OCI-LY1 (cell line): Measurements from ENCODE around the gene VWA8.

ENCODE experiments used
- H2AFZ ChIP-seq: fragments of 200-600 bp; sonication (generic), shearing (Covaris generic); 2 replicates; pipeline ENCODE4 v1.6.0; 2014; ENCODE audit warnings: antibody characterized with exemption, mild to moderate bottlenecking, low read length
- H3F3A ChIP-seq: fragments of 200-600 bp; sonication (generic), shearing (Covaris generic); 2 replicates; pipeline ENCODE4 v1.6.0; 2014; ENCODE audit warnings: mild to moderate bottlenecking, antibody characterized with exemption, low read length, moderate library complexity; ENCODE audit not compliant: insufficient read depth
- H3K27ac ChIP-seq: fragments of 200-600 bp; sonication (generic); 2 replicates; pipeline ENCODE4 v1.5.1; 2014; ENCODE audit warnings: low read length, mixed run types, mild to moderate bottlenecking, low read depth; ENCODE audit not compliant: poor library complexity, severe bottlenecking
- H3K27me3 ChIP-seq: fragments of 200-600 bp; sonication (generic); 2 replicates; pipeline ENCODE4 v1.6.0; 2014; ENCODE audit warnings: antibody characterized with exemption, mild to moderate bottlenecking, low read length, moderate library complexity; ENCODE audit not compliant: insufficient read depth
- H3K36me3 ChIP-seq: fragments of 200-600 bp; sonication (generic); 2 replicates; pipeline ENCODE4 v1.6.1; 2014; ENCODE audit warnings: mild to moderate bottlenecking, antibody characterized with exemption, low read length, moderate library complexity, mixed read lengths; ENCODE audit not compliant: insufficient read depth
- H3K4me1 ChIP-seq: fragments of 200-600 bp; sonication (generic); 2 replicates; pipeline ENCODE4 v1.5.1; 2014; ENCODE audit warnings: mild to moderate bottlenecking, low read length, moderate library complexity; ENCODE audit not compliant: insufficient read depth, severe bottlenecking
- H3K4me2 ChIP-seq: fragments of 200-600 bp; sonication (generic), shearing (Covaris generic); 2 replicates; pipeline ENCODE4 v1.6.1; 2014; ENCODE audit warnings: low read length
- H3K4me3 ChIP-seq: fragments of 200-600 bp; sonication (generic); 2 replicates; pipeline ENCODE4 v1.5.1; 2014; ENCODE audit warnings: low read length, low read depth, mild to moderate bottlenecking, mixed read lengths; ENCODE audit not compliant: poor library complexity, severe bottlenecking
- H3K79me2 ChIP-seq: fragments of 200-600 bp; shearing (Covaris generic); 2 replicates; pipeline ENCODE4 v1.6.1; 2016; ENCODE audit warnings: mixed run types, low read length, mixed read lengths; ENCODE audit not compliant: insufficient read depth
- H3K9ac ChIP-seq: fragments of 200-600 bp; sonication (generic), shearing (Covaris generic); 2 replicates; pipeline ENCODE4 v1.6.1; 2014; ENCODE audit warnings: mild to moderate bottlenecking, low read length, mixed read lengths
- H3K9me2 ChIP-seq: fragments of 200-600 bp; sonication (generic), shearing (Covaris generic); 2 replicates; pipeline ENCODE4 v1.6.1; 2014; ENCODE audit warnings: low read depth, mild to moderate bottlenecking, low read length, mixed read lengths
- H3K9me3 ChIP-seq: fragments of 200-600 bp; shearing (Covaris generic); 2 replicates; pipeline ENCODE4 v1.6.1; 2014; ENCODE audit warnings: low read length, mixed read lengths
- H4K20me1 ChIP-seq: fragments of 200-600 bp; sonication (generic), shearing (Covaris generic); 2 replicates; pipeline ENCODE4 v1.6.0; 2016; ENCODE audit warnings: mild to moderate bottlenecking, low read length; ENCODE audit not compliant: insufficient read depth
- EZH2 ChIP-seq: fragments of 200-600 bp; sonication (generic), shearing (Covaris generic); IDR thresholded peaks from 2 replicates; pipeline ENCODE4 v1.8.0; 2017; ENCODE audit warnings: borderline replicate concordance, mixed run types, mild to moderate bottlenecking, antibody characterized with exemption, low read length, moderate library complexity, mixed read lengths
- TF ChIP-seq, protein P1 (sequence below): fragments of 200-600 bp; sonication (generic), shearing (Covaris generic); IDR thresholded peaks from 2 replicates; pipeline ENCODE4 v1.5.1; 2017; ENCODE audit warnings: mild to moderate bottlenecking, antibody characterized with exemption, low read length, moderate library complexity, mixed read lengths

The VWA8 gene

DNA sequence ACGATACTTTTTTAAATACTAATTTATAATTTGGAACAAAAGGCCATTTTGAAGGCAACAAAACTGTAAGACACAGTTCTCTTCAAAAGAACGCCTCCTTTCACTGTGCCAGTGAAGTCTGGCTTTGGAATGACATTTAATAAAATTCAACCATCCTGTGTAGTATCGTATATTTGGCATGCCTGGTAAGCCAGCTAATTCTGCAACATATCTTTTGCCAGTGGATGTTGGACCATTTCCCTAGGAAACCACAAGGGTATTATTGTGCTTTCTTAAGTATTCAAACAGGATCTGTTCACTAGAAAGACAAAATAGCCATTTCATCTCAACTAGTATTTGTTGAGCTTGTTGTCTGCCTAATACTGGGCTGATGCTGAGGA is 391.9 kb downstream of the VWA8 start:
- no peak for TF ChIP-seq EZH2
- TF ChIP-seq, protein P1, sequence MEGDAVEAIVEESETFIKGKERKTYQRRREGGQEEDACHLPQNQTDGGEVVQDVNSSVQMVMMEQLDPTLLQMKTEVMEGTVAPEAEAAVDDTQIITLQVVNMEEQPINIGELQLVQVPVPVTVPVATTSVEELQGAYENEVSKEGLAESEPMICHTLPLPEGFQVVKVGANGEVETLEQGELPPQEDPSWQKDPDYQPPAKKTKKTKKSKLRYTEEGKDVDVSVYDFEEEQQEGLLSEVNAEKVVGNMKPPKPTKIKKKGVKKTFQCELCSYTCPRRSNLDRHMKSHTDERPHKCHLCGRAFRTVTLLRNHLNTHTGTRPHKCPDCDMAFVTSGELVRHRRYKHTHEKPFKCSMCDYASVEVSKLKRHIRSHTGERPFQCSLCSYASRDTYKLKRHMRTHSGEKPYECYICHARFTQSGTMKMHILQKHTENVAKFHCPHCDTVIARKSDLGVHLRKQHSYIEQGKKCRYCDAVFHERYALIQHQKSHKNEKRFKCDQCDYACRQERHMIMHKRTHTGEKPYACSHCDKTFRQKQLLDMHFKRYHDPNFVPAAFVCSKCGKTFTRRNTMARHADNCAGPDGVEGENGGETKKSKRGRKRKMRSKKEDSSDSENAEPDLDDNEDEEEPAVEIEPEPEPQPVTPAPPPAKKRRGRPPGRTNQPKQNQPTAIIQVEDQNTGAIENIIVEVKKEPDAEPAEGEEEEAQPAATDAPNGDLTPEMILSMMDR = no peak
- H4K20me1 ChIP-seq = no peaks in the 10 kb centered on the region
- peaks cover 15% of the 10 kb centered on the region for H3K36me3 ChIP-seq
- H3K9me3 ChIP-seq = no peaks in the 10 kb centered on the region
- no peak overlapping the region for H3K27ac ChIP-seq
- no peak overlapping the region for H3K9ac ChIP-seq
- no peak overlapping the region for H3K4me2 ChIP-seq
- no peak overlapping the region for H3K4me3 ChIP-seq
- H3K79me2 ChIP-seq = no peaks in the 10 kb centered on the region
- no peak overlapping the region for H2AFZ ChIP-seq
- H3K9me2 ChIP-seq = no peaks in the 10 kb centered on the region
- no peaks in the 10 kb centered on the region for H3K27me3 ChIP-seq
- peaks cover 13% of the 10 kb centered on the region for H3K4me1 ChIP-seq
- H3F3A ChIP-seq = no peaks in the 10 kb centered on the region

DNA sequence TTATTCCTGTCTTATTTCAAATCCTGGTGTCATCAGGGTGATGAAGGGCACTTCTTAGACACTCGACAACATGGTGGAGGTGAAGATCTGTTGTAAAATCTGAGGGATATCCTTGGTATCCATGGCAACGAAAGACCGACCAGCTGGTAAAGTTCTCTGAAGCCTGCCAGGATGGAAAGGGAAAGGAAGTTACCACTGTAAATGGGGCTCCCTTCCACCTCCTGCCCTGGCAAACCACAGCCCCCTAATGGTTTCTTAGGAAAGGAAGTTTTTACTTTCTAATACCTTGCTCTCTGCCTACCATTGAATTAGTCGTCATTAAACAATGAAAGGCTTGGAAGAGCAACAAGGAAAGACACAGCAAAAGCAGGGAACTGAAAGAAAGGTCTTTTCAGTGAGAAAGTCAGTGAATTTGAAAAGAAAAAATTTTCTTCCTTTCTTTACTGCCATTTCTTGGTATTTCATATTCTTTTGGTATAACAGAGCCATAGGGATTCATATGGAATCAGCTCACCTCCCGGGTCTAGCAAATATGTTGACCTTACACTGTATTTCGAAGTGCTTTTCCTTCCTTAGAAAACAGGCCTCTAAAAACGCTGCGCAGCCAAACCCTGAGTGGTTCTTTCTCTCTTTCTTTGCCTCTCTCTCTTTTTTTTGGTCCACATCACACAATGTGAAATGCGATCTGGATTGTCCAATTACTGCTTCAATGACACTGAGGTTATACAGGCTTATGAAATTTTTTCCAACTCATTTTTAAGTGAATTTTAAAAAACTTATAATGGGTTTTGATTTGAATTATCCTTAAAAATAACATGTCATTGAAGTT is 392.6 kb downstream of the VWA8 start:
- no peak overlapping the region for H3K27ac ChIP-seq
- H2AFZ ChIP-seq = no peak overlapping the region
- H3K9ac ChIP-seq = no peak overlapping the region
- no peaks in the 10 kb centered on the region for H3K9me3 ChIP-seq
- TF ChIP-seq EZH2 = no peak
- TF ChIP-seq, protein P1 = no peak
- no peaks in the 10 kb centered on the region for H3K79me2 ChIP-seq
- H3K4me2 ChIP-seq = no peak overlapping the region
- no peak overlapping the region for H3K4me3 ChIP-seq
- H4K20me1 ChIP-seq = no peaks in the 10 kb centered on the region
- peaks cover 15% of the 10 kb centered on the region for H3K36me3 ChIP-seq
- H3K9me2 ChIP-seq = no peaks in the 10 kb centered on the region
- no peaks in the 10 kb centered on the region for H3F3A ChIP-seq
- H3K27me3 ChIP-seq = no peaks in the 10 kb centered on the region
- H3K4me1 ChIP-seq = peaks cover 19% of the 10 kb centered on the region

DNA sequence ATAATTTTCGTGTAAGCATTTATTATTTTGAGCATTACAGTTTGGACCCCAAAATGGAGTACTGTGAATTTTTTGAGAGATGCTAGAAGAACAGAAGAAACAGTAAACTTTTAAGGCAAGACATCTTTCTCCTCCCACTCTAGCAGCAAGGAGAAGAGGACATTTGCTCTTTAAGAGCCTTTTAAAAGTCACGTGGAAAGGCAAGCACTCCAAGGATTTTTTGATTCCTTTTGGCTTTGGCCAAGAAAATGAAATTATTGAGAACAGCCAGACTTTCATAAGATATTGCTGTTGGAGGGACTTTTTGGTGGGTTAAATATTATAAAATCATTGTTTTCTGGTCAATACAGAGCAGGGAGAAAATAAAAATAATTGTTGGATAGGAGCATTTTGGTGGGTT is 393.5 kb downstream of the VWA8 start:
- no peaks in the 10 kb centered on the region for H3K9me3 ChIP-seq
- peaks cover 29% of the 10 kb centered on the region for H3K4me1 ChIP-seq
- H3K4me3 ChIP-seq = no peak overlapping the region
- peaks cover 15% of the 10 kb centered on the region for H3K36me3 ChIP-seq
- no peaks in the 10 kb centered on the region for H3F3A ChIP-seq
- TF ChIP-seq, protein P1 = no peak
- TF ChIP-seq EZH2 = no peak
- H2AFZ ChIP-seq = no peak overlapping the region
- H3K27me3 ChIP-seq = no peaks in the 10 kb centered on the region
- H3K27ac ChIP-seq = no peak overlapping the region
- no peak overlapping the region for H3K4me2 ChIP-seq
- no peaks in the 10 kb centered on the region for H3K79me2 ChIP-seq
- H3K9ac ChIP-seq = no peak overlapping the region
- no peaks in the 10 kb centered on the region for H4K20me1 ChIP-seq
- H3K9me2 ChIP-seq = no peaks in the 10 kb centered on the region
